ENCODE results near the gene ETFBKMT. TPM values are rescaled to one million over a fixed set of nuclear protein-coding genes. Genes with fewer than 3 reads are reported as not detected.

The ETFBKMT gene
- total RNA-seq, 1 experiment from 2014 or later, result 1.7 TPM

DNA sequence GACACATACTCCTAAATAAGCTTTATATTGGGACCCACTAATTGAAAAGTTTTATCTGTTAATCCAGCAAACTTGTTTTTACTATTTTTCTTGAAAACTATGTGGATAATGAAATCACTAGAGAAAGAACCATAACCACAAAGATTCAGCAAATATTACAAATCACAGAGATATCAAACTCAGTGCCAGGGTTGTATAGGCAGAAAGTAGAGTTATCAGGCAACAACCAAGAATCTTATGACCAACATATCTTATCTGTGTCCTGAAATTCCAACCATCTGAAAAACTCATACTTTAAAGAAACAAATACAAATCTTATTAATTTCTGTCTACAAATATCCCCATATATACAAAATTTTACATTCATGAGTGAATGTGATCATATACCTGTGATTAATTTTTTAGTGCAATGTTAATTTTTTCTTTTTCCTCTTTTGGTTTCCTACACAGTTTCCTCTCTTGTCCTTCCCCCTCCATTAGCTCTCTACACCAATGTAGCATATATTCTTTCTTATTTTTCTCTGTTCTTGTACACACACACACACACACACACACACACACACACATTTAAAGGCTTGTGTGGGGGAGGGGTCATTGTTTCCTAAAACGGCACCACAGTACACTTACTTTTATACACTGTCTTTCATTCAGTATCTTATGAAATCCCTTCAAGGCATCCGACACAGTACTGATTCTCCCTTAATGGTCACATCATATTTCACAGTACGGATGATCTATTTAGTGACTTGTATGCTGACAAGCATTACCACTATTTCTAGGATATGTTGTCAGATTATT is 50.7 kb downstream of the ETFBKMT start:
- TF ChIP-seq SIN3A (IDR thresholded peaks at IDR 0.05; ENCODE audit: low read depth) (no peak), EZH2phosphoT487 (IDR thresholded peaks at IDR 0.05; ENCODE audit: borderline replicate concordance) (no peak)
- TF ChIP-seq, protein P1, sequence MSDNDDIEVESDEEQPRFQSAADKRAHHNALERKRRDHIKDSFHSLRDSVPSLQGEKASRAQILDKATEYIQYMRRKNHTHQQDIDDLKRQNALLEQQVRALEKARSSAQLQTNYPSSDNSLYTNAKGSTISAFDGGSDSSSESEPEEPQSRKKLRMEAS (IDR thresholded peaks at IDR 0.05), result no peak
- ATAC-seq (no peak), DNase-seq (ENCODE audit: low read depth, low spot score) (no peak)
- Histone ChIP-seq H3K79me2 (ENCODE audit: insufficient read depth, low read length) (no peaks in the 10 kb centered on the region), H3K4me3 (replicated peaks in 1 of 2; ENCODE audit: low read depth in 1 of 2, low read length in 2 of 2) (no peak overlapping the region), H4K20me1 (ENCODE audit: insufficient read depth) (no peaks in the 10 kb centered on the region), H3K4me2 (ENCODE audit: low read length) (no peak overlapping the region), H3K9me3 (ENCODE audit: control insufficient read depth in 1 of 2, insufficient read depth in 1 of 2, low read depth in 1 of 2, low read length in 2 of 2) (no peaks in the 10 kb centered on the region; a peak in 1 of 4 replicates), H3K9me2 (ENCODE audit: insufficient read depth) (no peaks in the 10 kb centered on the region), H3K27ac (ENCODE audit: low read depth, low read length) (no peak overlapping the region), H3K36me3 (ENCODE audit: control insufficient read depth in 1 of 2, insufficient read depth in 2 of 2, low read length in 2 of 2) (0 out of 4 replicates have a peak, but pooled peaks cover 0 to 7% of the 10 kb centered on the region in 2 experiments), H3K4me1 (ENCODE audit: control insufficient read depth in 1 of 2, insufficient read depth in 2 of 2, low read length in 2 of 2) (no peaks in the 10 kb centered on the region; a peak in 1 of 4 replicates), H3K27me3 (ENCODE audit: insufficient read depth, low read length) (no peaks in the 10 kb centered on the region), H3K9ac (ENCODE audit: low read length) (no peak overlapping the region), H2AFZ (ENCODE audit: low read depth, low read length, poor library complexity, severe bottlenecking) (no peak overlapping the region)
- intact Hi-C loops (cut with micrococcal nuclease), result no loop called here
- ChIA-PET POLR2A (no interaction called here), RAD21 (ENCODE audit: low non-redundant PET in 1 of 2, low total read pairs in 2 of 2, uncharacterized antibody in 2 of 2, unreplicated experiment in 2 of 2) (no interaction called here), CTCF (no interaction called here)
- BruUV-seq (replicated peaks), result no TSS peak

- BruUV-seq (replicated peaks), result no TSS peak
- CTCF ChIA-PET, result no interaction called here
Measured at GRCh38 chr12:31712877-31713276, 53.4 kb downstream of the ETFBKMT start.

More at GRCh38 chr12:31712877-31713276, 53.4 kb downstream of the ETFBKMT start:
- H4K20me1 ChIP-seq (ENCODE audit: insufficient read depth), result no peaks in the 10 kb centered on the region
- H3K27ac ChIP-seq (ENCODE audit: low read depth, low read length), result no peak overlapping the region
- ATAC-seq (no peak), DNase-seq (ENCODE audit: low read depth, low spot score) (no peak)
- no peak overlapping the region for H3K9ac ChIP-seq (ENCODE audit: low read length)
- intact Hi-C loops (cut with micrococcal nuclease), result no loop called here
- H3K4me3 ChIP-seq (replicated peaks in 1 of 2; ENCODE audit: low read depth in 1 of 2, low read length in 2 of 2), result no peak overlapping the region
- no peaks in the 10 kb centered on the region; a peak in 1 of 4 replicates for H3K9me3 ChIP-seq (ENCODE audit: control insufficient read depth in 1 of 2, insufficient read depth in 1 of 2, low read depth in 1 of 2, low read length in 2 of 2)
- H2AFZ ChIP-seq (ENCODE audit: low read depth, low read length, poor library complexity, severe bottlenecking), result no peak overlapping the region
- H3K36me3 ChIP-seq (ENCODE audit: control insufficient read depth in 1 of 2, insufficient read depth in 2 of 2, low read length in 2 of 2), result no peaks in the 10 kb centered on the region
- H3K4me2 ChIP-seq (ENCODE audit: low read length), result no peak overlapping the region
- POLR2A ChIA-PET, result no interaction called here
- H3K4me1 ChIP-seq (ENCODE audit: control insufficient read depth in 1 of 2, insufficient read depth in 2 of 2, low read length in 2 of 2), result peaks cover 0 to 3% of the 10 kb centered on the region in 2 experiments; a peak in 1 of 4 replicates
- RAD21 ChIA-PET (ENCODE audit: low non-redundant PET in 1 of 2, low total read pairs in 2 of 2, uncharacterized antibody in 2 of 2, unreplicated experiment in 2 of 2), result no interaction called here
- TF ChIP-seq RAD21 (IDR thresholded peaks at IDR 0.05; ENCODE audit: low read depth) (no peak), ATF3 (IDR thresholded peaks at IDR 0.05) (no peak)
- H3K79me2 ChIP-seq (ENCODE audit: insufficient read depth, low read length), result no peaks in the 10 kb centered on the region
- H3K9me2 ChIP-seq (ENCODE audit: insufficient read depth), result no peaks in the 10 kb centered on the region
- no peaks in the 10 kb centered on the region for H3K27me3 ChIP-seq (ENCODE audit: insufficient read depth, low read length)

Data from HCT116 (cell line).